DMS 273 (cell line): ENCODE measurements around the gene OCIAD1.
"Not testable (repeated sequence)": the region's sequence is repeated elsewhere in the genome, so short reads cannot be mapped to it uniquely, and the experiment has no call there.

Experiments
- DNase-seq: peaks from one replicate; lab custom pipeline; 2025; ENCODE audit not compliant: unreplicated experiment; lab: John Stamatoyannopoulos, UW

Gene OCIAD1

GRCh38 chr4:48830706-48831531 lies at the start of gene OCIAD1:
OCIAD1 (plus strand) TSS chr4:48831088; CDS start chr4:48832625, 1,537 bp downstream.
- DNase-seq: peak; percentile 98

DNA sequence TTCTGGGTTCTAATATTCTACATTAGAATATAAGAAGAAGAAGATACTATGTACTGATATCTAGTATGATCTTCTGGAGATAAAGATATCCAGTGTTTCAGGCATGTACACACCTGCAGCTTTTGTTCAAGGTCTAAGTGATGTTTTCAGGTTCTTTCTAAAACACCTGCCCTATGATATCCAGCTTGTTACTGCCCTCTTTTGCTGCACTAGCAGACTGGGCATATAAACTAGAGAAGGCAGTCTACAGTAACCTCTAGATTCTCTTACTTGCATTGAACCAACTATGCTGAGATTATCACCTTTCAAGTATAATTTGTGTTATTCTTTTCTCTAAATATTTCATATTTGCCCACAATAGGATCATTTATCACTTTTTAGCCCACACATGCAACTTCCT lies 48.9 kb upstream of the OCIAD1 start:
- DNase-seq: no peak

DNA sequence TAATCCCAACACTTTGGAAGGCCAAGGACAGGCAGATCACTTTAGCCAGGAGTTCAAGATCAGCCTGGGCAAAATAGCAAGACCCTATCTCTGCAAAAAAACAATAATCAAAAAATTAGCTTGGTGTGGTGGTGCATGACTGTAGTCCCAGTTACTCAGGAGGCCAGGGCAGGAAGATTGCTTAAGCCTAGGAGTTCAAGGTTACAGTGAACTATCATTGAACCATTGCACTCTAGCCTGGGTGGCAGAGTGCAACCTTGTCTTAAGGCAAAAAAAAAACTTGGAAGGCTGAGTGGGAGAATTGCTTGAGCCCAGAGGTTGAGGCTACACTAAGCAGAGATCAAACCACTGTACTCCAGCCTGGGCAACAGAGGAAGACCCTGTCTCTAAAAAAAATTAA lies 45.6 kb upstream of the OCIAD1 start:
- DNase-seq: no peak

GRCh38 chr4:48786549-48786948 lies 44.3 kb upstream of the OCIAD1 start:
- no peak for DNase-seq

GRCh38 chr4:48787056-48787455 lies 43.8 kb upstream of the OCIAD1 start:
- peak; percentile 26 for DNase-seq

DNA sequence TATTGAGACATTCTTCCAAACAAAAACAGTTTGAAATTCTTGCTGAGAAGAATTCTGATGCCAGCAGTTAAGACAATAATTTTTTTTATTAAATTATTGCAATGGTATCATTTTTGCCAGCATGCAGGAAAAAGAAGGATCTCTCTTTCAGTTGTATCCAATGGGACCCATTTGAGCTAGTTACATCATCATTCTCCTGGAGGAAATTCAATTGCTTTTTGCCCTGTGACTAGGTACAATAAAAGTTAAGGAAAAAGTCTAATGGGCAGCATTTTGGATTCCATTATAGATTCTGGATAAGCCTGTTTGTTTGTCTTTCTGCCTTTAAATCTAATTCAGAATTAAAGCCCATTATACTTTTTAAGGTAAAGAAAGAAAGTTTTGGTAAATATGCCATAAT lies 40.3 kb upstream of the OCIAD1 start:
- no peak for DNase-seq

DNA sequence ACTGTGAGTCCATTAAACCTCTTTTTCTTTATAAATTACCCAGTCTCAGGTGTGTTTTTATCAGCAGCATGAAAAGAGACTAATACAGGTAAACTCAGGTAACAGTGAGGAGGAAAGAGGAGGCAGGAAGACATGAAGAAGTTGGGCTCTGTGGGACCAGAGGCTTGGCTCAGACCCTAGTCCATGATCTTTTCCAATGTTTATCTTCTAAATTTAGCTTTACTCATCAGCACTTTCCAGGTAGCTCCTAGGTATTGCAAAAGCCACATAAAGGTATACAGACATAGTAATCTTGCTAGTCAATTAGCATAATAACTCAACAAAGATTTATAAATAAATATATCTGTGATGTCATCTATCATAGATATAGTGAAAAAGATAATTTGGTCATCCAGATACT lies 39.6 kb upstream of the OCIAD1 start:
- no peak for DNase-seq

DNA sequence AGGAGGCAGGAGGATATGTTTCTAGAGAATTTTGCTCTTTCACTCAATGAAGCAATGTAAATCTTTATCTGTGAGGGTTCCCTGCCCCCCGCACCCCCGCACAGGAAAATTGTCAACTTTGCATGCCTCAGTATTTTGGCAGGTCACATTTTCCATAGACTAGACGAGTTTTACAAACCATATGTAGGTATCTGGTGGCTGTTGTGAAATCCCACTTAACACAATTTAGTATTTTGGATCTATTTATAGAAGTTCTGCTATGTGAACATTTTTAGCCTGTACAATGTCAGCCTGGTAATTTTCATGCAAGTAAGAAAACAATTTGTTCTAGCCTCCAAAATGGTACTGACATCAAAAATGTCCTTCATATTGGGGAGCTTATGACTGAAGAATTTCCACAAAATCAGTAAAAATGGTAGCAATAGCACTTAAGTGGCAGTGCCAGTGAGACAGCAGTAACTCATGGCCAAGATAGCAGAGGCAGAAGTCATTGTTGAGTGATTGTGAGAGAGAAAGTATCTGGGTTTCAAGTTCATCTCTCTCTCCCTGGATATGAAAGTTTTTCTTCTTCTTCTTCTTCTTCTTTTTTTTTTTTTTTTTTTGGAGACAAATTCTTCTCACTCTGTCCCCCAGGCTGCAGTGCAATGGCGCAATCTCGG lies 38.4 kb upstream of the OCIAD1 start:
- no peak for DNase-seq

GRCh38 chr4:48795108-48795507 lies 35.8 kb upstream of the OCIAD1 start:
- no peak for DNase-seq

GRCh38 chr4:48796191-48796926 lies 34.5 kb upstream of the OCIAD1 start:
- DNase-seq: no peak

DNA sequence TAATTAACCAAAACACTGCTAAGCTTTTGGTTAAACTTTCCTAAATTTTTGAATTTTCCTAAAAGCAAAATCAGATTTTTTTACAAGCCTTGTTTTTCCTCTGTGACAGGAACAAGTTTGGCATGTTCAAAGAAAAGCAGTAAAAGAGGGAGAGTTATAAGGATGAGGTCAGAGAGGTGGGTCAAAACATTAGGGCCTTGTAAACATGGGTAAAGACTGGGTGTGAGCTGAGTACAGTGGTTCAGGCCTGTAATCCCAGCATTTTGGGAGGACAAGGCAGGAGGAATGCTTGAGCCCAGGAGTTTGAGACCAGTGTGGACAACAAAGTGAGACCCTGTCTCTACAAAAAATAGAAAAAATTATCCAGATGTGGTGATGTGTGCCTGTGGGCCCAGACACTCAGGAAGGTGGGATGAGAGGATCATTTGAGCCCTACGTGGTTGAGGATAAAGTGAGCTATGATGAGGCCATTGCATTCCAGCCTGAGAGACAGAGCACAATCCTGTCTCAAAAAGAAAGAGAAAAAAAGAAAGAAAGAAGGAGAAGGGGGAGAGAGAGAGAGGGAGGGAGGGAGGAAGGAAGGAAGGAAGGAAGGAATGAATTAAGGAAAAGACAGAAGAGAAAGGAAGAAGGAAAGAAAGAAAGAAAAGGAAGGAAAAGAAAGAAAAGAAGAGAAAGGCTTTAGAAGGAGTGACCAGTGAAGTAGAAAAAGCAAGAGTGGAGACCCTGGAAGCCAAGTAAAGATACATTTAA lies 33.8 kb upstream of the OCIAD1 start:
- no peak for DNase-seq

- DNase-seq: no peak
These were observed 32.8 kb upstream of the OCIAD1 start for GRCh38 chr4:48798117-48798516.

DNA sequence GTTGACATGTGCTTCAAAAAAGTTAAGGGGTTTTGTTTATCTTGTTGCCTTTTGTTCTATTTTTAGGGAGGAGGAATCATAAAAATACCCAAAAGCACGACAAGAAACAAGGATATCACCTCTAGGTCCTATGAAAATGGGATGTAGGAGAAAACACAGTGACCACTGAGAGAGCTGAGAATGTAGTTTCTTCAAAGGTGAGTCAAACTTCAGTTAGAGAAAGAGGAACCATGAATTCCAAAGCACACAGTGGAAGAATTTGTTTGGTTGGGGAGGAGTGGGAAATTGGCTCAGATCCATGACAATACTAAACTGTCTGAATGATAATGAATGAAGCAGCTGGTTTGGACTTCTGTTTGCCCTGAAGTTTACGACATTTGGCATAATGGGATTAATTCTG lies 31.7 kb upstream of the OCIAD1 start:
- peak; percentile 37 for DNase-seq

DNA sequence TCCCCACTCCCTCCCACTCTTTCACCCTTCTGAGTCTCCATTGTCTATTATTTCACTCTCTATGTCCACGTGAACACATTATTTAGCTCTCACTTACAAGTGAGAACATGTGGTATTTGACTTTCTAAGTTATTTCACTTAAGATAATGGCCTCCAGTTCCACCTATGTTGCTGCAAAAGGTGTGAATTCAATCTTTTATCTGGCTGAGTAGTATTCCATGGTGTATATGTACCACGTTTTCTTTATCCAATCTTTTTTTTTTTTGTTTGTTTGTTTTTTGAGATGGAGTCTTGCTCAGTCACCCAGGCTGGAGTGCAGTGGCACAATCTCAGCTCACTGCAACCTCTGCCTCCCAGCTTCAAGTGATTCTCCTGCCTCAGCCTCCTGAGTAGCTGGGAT lies 30.7 kb upstream of the OCIAD1 start:
- not testable (repeated sequence) for DNase-seq

DNA sequence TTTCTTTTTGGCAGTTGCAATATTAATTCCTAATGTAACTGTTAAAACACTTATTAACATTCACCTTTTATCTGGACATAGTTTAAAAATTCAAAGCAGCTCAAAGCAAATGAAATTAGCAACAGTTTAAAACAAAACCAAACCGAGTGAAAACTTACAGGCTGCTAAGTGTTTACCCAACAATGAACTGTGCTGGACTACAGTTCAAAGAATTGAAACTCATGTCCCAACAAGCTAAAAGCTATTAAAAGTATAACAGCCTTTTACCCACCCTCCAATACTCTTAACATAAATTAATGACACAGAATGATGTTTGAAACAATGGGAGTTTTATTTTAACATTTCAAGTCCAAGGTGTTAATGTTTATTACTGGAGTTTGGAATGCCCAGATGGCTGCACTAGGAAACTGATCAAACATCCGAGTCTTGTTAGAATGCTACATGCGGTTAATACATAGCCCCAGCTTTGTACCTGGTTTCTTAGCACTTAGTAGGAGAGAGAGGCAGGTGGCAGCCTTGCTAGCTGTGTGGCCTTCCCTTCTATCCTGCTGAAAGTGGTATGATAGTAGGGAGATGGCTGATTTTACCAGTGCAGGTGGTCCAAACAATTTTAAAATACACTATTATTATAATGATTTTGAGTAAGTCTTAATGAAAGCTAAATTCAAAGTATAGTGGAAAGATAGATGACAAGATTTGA lies 29.7 kb upstream of the OCIAD1 start:
- no peak for DNase-seq

- no peak for DNase-seq
These were observed 26.1 kb upstream of the OCIAD1 start for GRCh38 chr4:48804584-48805301.

- no peak for DNase-seq
These were observed 18.0 kb upstream of the OCIAD1 start for GRCh38 chr4:48812866-48813265.

DNA sequence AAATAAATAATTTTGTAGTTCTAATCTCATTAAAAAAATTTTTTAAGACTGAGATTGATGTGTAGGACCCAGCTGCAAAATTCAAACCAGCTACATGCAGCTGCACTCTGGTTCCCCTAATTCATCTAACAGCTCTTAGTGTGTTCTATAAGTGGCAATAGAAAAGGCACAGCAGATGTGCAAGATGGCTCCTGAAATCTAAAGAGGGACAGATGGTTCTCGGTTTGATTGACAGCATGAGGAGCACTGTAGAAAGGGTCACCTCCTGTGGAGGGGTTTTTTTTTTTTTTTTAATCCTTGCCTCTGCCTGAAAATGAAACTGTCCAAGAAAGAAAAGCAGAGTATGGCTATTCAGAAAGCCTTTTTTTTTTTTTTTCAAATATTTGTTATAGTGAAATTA lies 16.9 kb upstream of the OCIAD1 start:
- peak; percentile 93 for DNase-seq

GRCh38 chr4:48815483-48815882 lies 15.4 kb upstream of the OCIAD1 start:
- no peak for DNase-seq

DNA sequence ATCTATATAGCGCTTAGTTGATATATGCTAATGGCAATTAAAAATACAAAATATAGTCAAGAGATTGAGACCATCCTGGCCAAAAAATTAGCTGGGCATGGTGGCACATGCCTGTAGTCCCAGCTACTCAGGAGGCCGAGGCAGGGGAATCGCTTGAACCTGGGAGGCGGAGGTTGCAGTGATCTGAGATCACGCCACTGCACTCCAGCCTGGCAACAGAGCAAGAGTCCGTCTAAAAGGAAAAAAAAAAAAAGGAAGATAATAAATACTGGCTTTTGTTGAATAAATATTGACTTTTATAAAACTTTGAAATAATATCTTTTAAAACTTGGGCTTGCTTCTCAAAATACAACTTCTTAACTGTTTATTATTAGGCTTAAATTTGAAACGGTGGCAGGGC lies 14.6 kb upstream of the OCIAD1 start:
- not testable (repeated sequence) for DNase-seq
